HepG2 (cell line): ENCODE results near the gene UBXN6. TPM values are rescaled to one million over a fixed set of nuclear protein-coding genes. Genes with fewer than 3 reads are reported as not detected.
A peak's percentile ranks its signal among the peaks of the same experiment; 100 is the strongest.

Experiments used
- AGO1 ChIP-seq: fragments of 200-400 bp; formaldehyde crosslinking; IDR thresholded peaks from 2 replicates; pipeline ENCODE4 v1.6.1; 2017; ENCODE audit warnings: mild to moderate bottlenecking, low read depth, low read length, moderate library complexity; ENCODE audit not compliant: poor library complexity, severe bottlenecking
- ARID4A ChIP-seq: sonication (generic); formaldehyde crosslinking; IDR thresholded peaks from 2 replicates; pipeline ENCODE4 v1.5.0; 2020; ENCODE audit warnings: mild to moderate bottlenecking, missing genetic modification reagents, borderline replicate concordance
- DNMT1 ChIP-seq: sonication (generic); formaldehyde crosslinking; IDR thresholded peaks from 2 replicates; pipeline ENCODE4 v1.5.1; 2020; ENCODE audit warnings: mild to moderate bottlenecking, missing genetic modification reagents
- HIC2 ChIP-seq: sonication (generic); formaldehyde crosslinking; IDR thresholded peaks from 2 replicates; pipeline ENCODE4 v1.9.0; 2022; ENCODE audit warnings: low read depth, missing genetic modification reagents
- HNF1B ChIP-seq: sonication (generic); formaldehyde crosslinking; IDR thresholded peaks from 2 replicates; pipeline ENCODE4 v1.5.1; 2020; ENCODE audit warnings: mild to moderate bottlenecking, moderate library complexity, missing genetic modification reagents
- IRF2 ChIP-seq: IDR thresholded peaks from 2 replicates; pipeline ENCODE4 v1.6.1; 2018; ENCODE audit warnings: missing genetic modification reagents, missing compliant biosample characterization
- KAT7 ChIP-seq: IDR thresholded peaks from 2 replicates; pipeline ENCODE4 v1.6.1; 2018; ENCODE audit warnings: borderline replicate concordance, missing compliant biosample characterization
- KLF6 ChIP-seq: IDR thresholded peaks from 2 replicates; pipeline ENCODE4 v1.8.0; 2016; ENCODE audit warnings: missing biosample characterization, missing genetic modification reagents
- REXO4 ChIP-seq: sonication (generic); formaldehyde crosslinking; IDR thresholded peaks from 2 replicates; pipeline ENCODE4 v1.8.0; 2022; ENCODE audit warnings: missing genetic modification reagents, mild to moderate bottlenecking, borderline replicate concordance
- SKI ChIP-seq: fragments of 450-650 bp; IDR thresholded peaks from one replicate; pipeline ENCODE4 v1.6.1; 2018; ENCODE audit warnings: mild to moderate bottlenecking; ENCODE audit not compliant: partially characterized antibody
- ZMYM4 ChIP-seq: sonication (generic); formaldehyde crosslinking; IDR thresholded peaks from 2 replicates; pipeline ENCODE4 v1.8.1; 2023; ENCODE audit warnings: mild to moderate bottlenecking, missing genetic modification reagents
- ZNF446 ChIP-seq: sonication (generic); formaldehyde crosslinking; IDR thresholded peaks from 2 replicates; pipeline ENCODE4 v1.5.0; 2020; ENCODE audit warnings: mild to moderate bottlenecking, missing genetic modification reagents
- ZNF567 ChIP-seq: sonication (generic); formaldehyde crosslinking; IDR thresholded peaks from 2 replicates; pipeline ENCODE4 v1.8.1; 2023; ENCODE audit warnings: mild to moderate bottlenecking, missing genetic modification reagents, borderline replicate concordance
- ZNF574 ChIP-seq: sonication (generic); formaldehyde crosslinking; IDR thresholded peaks from 2 replicates; pipeline ENCODE4 v1.4.0; 2020; ENCODE audit warnings: missing genetic modification reagents
- ZNF607 ChIP-seq: sonication (generic); formaldehyde crosslinking; IDR thresholded peaks from 2 replicates; pipeline ENCODE4 v1.5.1; 2020; ENCODE audit warnings: missing genetic modification reagents, mild to moderate bottlenecking, borderline replicate concordance
- ZNF75D ChIP-seq: sonication (generic); formaldehyde crosslinking; IDR thresholded peaks from 2 replicates; pipeline ENCODE4 v1.8.1; 2023; ENCODE audit warnings: missing genetic modification reagents, mild to moderate bottlenecking, borderline replicate concordance
- polyA plus RNA-seq, 8 experiments: library from polyadenylated mRNA; depleted of rRNA in 3 of 8; stranded (reverse) in 7 of 8; unstranded in 1 of 8; fragments of >200 nt; fragmentation: Illumina TruSeq in 4 of 8; extraction: Trizol in 4 of 8; gene quantifications; 2 replicates each; pipeline versions ENCODE4 v1.2.1 to v1.2.3, GENCODE V29; 2011 to 2016; ENCODE audit warnings: low read depth in 4 of 8, missing spikeins in 1 of 8, mixed read lengths in 1 of 8; ENCODE audit not compliant: insufficient read depth in 1 of 8
- total RNA-seq, 5 experiments: library from RNA; depleted of rRNA; stranded (reverse); fragments of >200 nt; fragmentation: Illumina TruSeq; extraction: Trizol; gene quantifications; 2 replicates each; pipeline ENCODE4 v1.2.3, GENCODE V29; 2016; ENCODE audit warnings: low read depth in 1 of 5

Gene UBXN6
- total and polyA plus RNA-seq, 2 of the 13 experiments (the other 11 are each of a cell fraction or from before 2014, with no cell fraction given), result 34.9 to 35.5 TPM

- TF ChIP-seq AGO1 (no peak), DNMT1 (CRISPR knock-in tag) (no peak), SKI (peak; percentile 32), IRF2 (CRISPR knock-in tag) (no peak; the same call in 1 of the 2 replicates), ARID4A (CRISPR knock-in tag) (peak; percentile 86; the same call in 1 of the 2 replicates), ZNF574 (CRISPR knock-in tag) (peak; percentile 96), ZNF567 (CRISPR knock-in tag) (no peak), ZNF446 (CRISPR knock-in tag) (peak; percentile 56; the same call in 1 of the 2 replicates), REXO4 (no peak), ZMYM4 (CRISPR knock-in tag) (peak; percentile 91), HNF1B (peak; percentile 59), ZNF75D (CRISPR knock-in tag) (no peak), KLF6 (no peak), HIC2 (0 out of 2 replicates have a peak, but pooled peaks have one; percentile 7), ZNF607 (CRISPR knock-in tag) (no peak; the same call in 1 of the 2 replicates), KAT7 (no peak)
Measured at GRCh38 chr19:4402171-4403004, 55.2 kb downstream of the UBXN6 start, which contains the start of gene CHAF1A (continued).
